ENCODE data around the gene SUPT3H. TPM values are rescaled to one million over a fixed set of nuclear protein-coding genes. Genes with fewer than 3 reads are reported as not detected.

The SUPT3H gene
- polyA plus RNA-seq, 3 donors, result 2.4 to 3.5 (median 2.5) TPM

DNA sequence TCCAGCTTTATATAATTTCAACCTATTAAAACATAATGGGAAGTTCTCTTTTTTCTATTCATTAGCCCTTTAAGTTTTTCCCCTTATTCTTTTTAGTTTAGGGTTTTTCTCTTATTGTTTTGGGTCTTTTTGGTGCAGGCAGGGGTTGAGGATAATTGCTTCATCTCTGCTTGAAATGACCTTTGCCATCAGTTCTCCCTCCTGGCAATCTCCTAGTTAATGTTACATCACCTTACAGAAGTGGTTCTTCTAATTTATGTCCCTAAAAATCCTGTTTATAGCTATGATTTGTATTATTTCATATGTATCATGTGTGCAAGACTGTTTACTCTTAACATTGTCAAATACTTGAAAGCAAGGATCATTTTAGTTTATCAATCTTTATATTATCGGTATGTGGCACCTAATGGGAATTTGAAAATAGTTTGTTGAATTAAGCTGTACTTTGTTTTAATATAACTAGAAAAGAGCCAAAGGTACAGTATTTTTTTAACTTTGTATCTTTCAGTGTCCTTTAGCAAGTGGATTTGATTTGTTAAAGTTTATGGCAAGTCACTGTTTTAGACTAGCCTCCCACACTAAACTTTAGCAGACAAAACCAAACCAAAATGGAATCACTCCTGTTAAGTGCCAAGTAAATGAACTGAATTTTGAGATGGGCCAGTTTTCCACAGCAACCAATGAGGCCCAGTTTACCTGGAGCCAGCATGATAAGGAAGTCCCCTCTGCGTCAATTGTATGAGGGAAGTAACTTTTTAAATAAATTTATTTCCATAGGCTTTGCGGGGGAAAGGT, 76.2 kb downstream of the SUPT3H start:
- Mint-ChIP-seq H3K27me3 (ENCODE audit: low read depth in 3 of 3) (no peaks in the 10 kb centered on the region), H3K36me3 (peaks cover 0 to 6% of the 10 kb centered on the region in 2 donors), H3K4me3 (no peak overlapping the region), H3K27ac (no peak overlapping the region), H3K4me1 (peaks cover 11% of the 10 kb centered on the region), H3K9me3 (peaks cover 1 to 16% (median 9%) of the 10 kb centered on the region in 7 donors)
- Histone ChIP-seq H3K4me3 (replicated peaks in 1 of 3; ENCODE audit: low read depth in 2 of 3, low read length in 3 of 3) (no peak overlapping the region), H3K4me1 (ENCODE audit: control insufficient read depth in 1 of 2, insufficient read depth in 2 of 2, low read length in 2 of 2) (no peaks in the 10 kb centered on the region), H3K27me3 (ENCODE audit: control insufficient read depth in 2 of 2, insufficient read depth in 2 of 2, low read length in 2 of 2) (no peaks in the 10 kb centered on the region), H3K9me3 (replicated peaks in 1 of 2; ENCODE audit: control insufficient read depth in 1 of 2, insufficient read depth in 1 of 2, low read length in 2 of 2) (peaks cover under 1 to 10% of the 10 kb centered on the region in 2 donors), H3K9ac (ENCODE audit: insufficient read depth, low read length, poor library complexity, severe bottlenecking) (no peak overlapping the region), H2AFZ (ENCODE audit: insufficient read depth, low read depth, low read length, poor library complexity, severe bottlenecking) (no peak overlapping the region), H3K27ac (ENCODE audit: low read depth in 1 of 2, low read length in 2 of 2) (no peak overlapping the region), H3K36me3 (replicated peaks in 1 of 2; ENCODE audit: control insufficient read depth in 1 of 2, insufficient read depth in 2 of 2, low read length in 2 of 2) (no peaks in the 10 kb centered on the region), H4K20me1 (ENCODE audit: insufficient read depth, low read length) (no peaks in the 10 kb centered on the region), H3K4me2 (replicated peaks; ENCODE audit: extremely low read depth, low read length, poor library complexity, severe bottlenecking) (no peak overlapping the region), H3K79me2 (ENCODE audit: insufficient read depth, low read length) (no peaks in the 10 kb centered on the region)
- intact Hi-C loops (cut with micrococcal nuclease), result no loop called here
- no peak for DNase-seq
- WGBS (ENCODE audit: insufficient coverage), result 0% methylated on average over 1 of the region's 3 CpGs
- TF ChIP-seq, protein P1, sequence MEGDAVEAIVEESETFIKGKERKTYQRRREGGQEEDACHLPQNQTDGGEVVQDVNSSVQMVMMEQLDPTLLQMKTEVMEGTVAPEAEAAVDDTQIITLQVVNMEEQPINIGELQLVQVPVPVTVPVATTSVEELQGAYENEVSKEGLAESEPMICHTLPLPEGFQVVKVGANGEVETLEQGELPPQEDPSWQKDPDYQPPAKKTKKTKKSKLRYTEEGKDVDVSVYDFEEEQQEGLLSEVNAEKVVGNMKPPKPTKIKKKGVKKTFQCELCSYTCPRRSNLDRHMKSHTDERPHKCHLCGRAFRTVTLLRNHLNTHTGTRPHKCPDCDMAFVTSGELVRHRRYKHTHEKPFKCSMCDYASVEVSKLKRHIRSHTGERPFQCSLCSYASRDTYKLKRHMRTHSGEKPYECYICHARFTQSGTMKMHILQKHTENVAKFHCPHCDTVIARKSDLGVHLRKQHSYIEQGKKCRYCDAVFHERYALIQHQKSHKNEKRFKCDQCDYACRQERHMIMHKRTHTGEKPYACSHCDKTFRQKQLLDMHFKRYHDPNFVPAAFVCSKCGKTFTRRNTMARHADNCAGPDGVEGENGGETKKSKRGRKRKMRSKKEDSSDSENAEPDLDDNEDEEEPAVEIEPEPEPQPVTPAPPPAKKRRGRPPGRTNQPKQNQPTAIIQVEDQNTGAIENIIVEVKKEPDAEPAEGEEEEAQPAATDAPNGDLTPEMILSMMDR (IDR thresholded peaks at IDR 0.05), result no peak

DNA sequence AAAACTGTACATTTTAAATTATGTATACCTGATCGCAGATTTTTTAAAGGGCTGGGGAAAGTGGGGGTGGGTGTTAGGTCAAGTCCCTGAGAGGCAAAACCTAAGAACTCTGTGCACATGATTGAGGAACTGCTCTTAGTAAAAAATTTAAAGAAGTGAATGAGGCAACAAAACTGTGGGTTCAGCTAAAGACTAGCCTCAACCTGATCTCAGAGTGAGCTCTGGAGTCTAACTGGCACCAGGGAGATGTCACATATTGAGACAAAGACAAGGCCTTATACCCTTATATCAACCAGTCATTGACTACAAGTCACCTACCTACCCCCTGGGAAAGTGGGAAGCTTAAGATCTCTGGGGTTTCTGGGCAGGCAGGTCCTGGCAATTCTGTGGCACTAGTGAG, 77.0 kb downstream of the SUPT3H start:
- no peak overlapping the region for H2AFZ ChIP-seq (ENCODE audit: insufficient read depth, low read depth, low read length, poor library complexity, severe bottlenecking)

More for the DNA sequence above, 77.0 kb downstream of the SUPT3H start:
- no peak for DNase-seq
- no peaks in the 10 kb centered on the region for H3K4me1 ChIP-seq (ENCODE audit: control insufficient read depth in 1 of 2, insufficient read depth in 2 of 2, low read length in 2 of 2)
- intact Hi-C loops (cut with micrococcal nuclease), result no loop called here
- Mint-ChIP-seq H3K27me3 (ENCODE audit: low read depth in 3 of 3) (no peaks in the 10 kb centered on the region), H3K36me3 (peaks cover 0 to 6% of the 10 kb centered on the region in 2 donors), H3K4me1 (peaks cover 11% of the 10 kb centered on the region), H3K27ac (peak overlapping the region in 2 of 7 donors; percentile 17 to 39), H3K9me3 (peaks cover 0 to 8% (median 4%) of the 10 kb centered on the region in 7 donors), H3K4me3 (no peak overlapping the region)
- H3K9me3 ChIP-seq (replicated peaks in 1 of 2; ENCODE audit: control insufficient read depth in 1 of 2, insufficient read depth in 1 of 2, low read length in 2 of 2), result peaks cover 0 to 2% of the 10 kb centered on the region in 2 donors
- no peaks in the 10 kb centered on the region for H3K36me3 ChIP-seq (replicated peaks in 1 of 2; ENCODE audit: control insufficient read depth in 1 of 2, insufficient read depth in 2 of 2, low read length in 2 of 2)
- no peaks in the 10 kb centered on the region for H3K27me3 ChIP-seq (ENCODE audit: control insufficient read depth in 2 of 2, insufficient read depth in 2 of 2, low read length in 2 of 2)
- H3K79me2 ChIP-seq (ENCODE audit: insufficient read depth, low read length), result no peaks in the 10 kb centered on the region
- no peaks in the 10 kb centered on the region for H4K20me1 ChIP-seq (ENCODE audit: insufficient read depth, low read length)
- H3K9ac ChIP-seq (ENCODE audit: insufficient read depth, low read length, poor library complexity, severe bottlenecking), result no peak overlapping the region
- H3K4me2 ChIP-seq (replicated peaks; ENCODE audit: extremely low read depth, low read length, poor library complexity, severe bottlenecking), result no peak overlapping the region
- no peak overlapping the region for H3K4me3 ChIP-seq (replicated peaks in 1 of 3; ENCODE audit: low read depth in 2 of 3, low read length in 3 of 3)
- WGBS (ENCODE audit: insufficient coverage), result 100% methylated on average over 1 of the region's 1 CpG
- TF ChIP-seq, protein P1 (IDR thresholded peaks at IDR 0.05), result no peak
- H3K27ac ChIP-seq (ENCODE audit: low read depth in 1 of 2, low read length in 2 of 2), result no peak overlapping the region
